Activated CD8-positive, alpha-beta T cell treated with anti-CD3 and anti-CD28 coated beads, Interleukin-2, amount 10 ng/mL, durations not matched to agents 7 days and 5 days (primary cell): ENCODE results near the gene SPTSSA. TPM values are rescaled to one million over a fixed set of nuclear protein-coding genes. Genes with fewer than 3 reads are reported as not detected.
"Not testable (repeated sequence)": the region's sequence is repeated elsewhere in the genome, so short reads cannot be mapped to it uniquely, and the experiment has no call there.

Source experiments
- ATAC-seq: fragments of 150-1000 bp; cut with Tn5 transposase; one replicate; pipeline ENCODE4 v1.10.0; 2021; ENCODE audit warnings: moderate library complexity
- CTCF ChIA-PET: fragments of 350-600 bp; sonication (Branson Sonifier 250); formaldehyde crosslinking; loops from one replicate; lab custom pipeline; 2021; ENCODE audit warnings: antibody characterized with exemption; lab: Charles Lee
- POLR2A ChIA-PET: fragments of 350-600 bp; sonication (Branson Sonifier 250); formaldehyde crosslinking; loops from one replicate; lab custom pipeline; 2021; ENCODE audit warnings: antibody characterized with exemption; lab: Charles Lee
- DNase-seq: peaks from one replicate; pipeline ENCODE4 v3.0.0-alpha.2; 2020
- H3K27ac Mint-ChIP-seq: one replicate; pipeline ENCODE4 v1.8.0; 2021; ENCODE audit warnings: mild to moderate bottlenecking, mixed read lengths
- H3K27me3 Mint-ChIP-seq: one replicate; pipeline ENCODE4 v1.8.0; 2021; ENCODE audit warnings: low read depth, mixed read lengths
- H3K36me3 Mint-ChIP-seq: one replicate; pipeline ENCODE4 v1.8.0; 2021; ENCODE audit warnings: low read depth, mixed read lengths
- H3K4me1 Mint-ChIP-seq: one replicate; pipeline ENCODE4 v1.8.0; 2021; ENCODE audit warnings: low read depth, mixed read lengths
- H3K4me3 Mint-ChIP-seq: one replicate; pipeline ENCODE4 v1.8.0; 2021; ENCODE audit warnings: mild to moderate bottlenecking, mixed read lengths
- H3K9me3 Mint-ChIP-seq: one replicate; pipeline ENCODE4 v1.8.0; 2022; ENCODE audit warnings: mixed read lengths; ENCODE audit not compliant: insufficient read depth
- total RNA-seq, 2 experiments: library from RNA; stranded (reverse); gene quantifications; one replicate each; pipeline ENCODE4 v1.2.3, GENCODE V29; 2021

The SPTSSA gene
- total RNA-seq, 2 experiments from 2014 or later: 13.1 to 14.8 TPM

GRCh38 chr14:34449819-34450541 is 12.1 kb downstream of the SPTSSA start:
- POLR2A ChIA-PET: no interaction called here

GRCh38 chr14:34439090-34439489 is 22.9 kb downstream of the SPTSSA start:
- Mint-ChIP-seq H3K27me3 (no peaks in the 10 kb centered on the region), H3K4me1 (peaks cover 6% of the 10 kb centered on the region), H3K9me3 (peaks cover 4% of the 10 kb centered on the region), H3K36me3 (peaks cover 12% of the 10 kb centered on the region), H3K27ac (no peak overlapping the region), H3K4me3 (no peak overlapping the region)
- CTCF ChIA-PET: interaction anchor here (1.3 kb wide), 1 partner anchor 116 kb away, joined by 5 read pairs; no protein-coding TSS in a partner anchor
- no peak for DNase-seq
- POLR2A ChIA-PET: no interaction called here
- ATAC-seq: no peak

More at GRCh38 chr14:34449819-34450541, 12.1 kb downstream of the SPTSSA start:
- Mint-ChIP-seq H3K27me3 (no peaks in the 10 kb centered on the region), H3K27ac (no peak overlapping the region), H3K36me3 (peaks cover 26% of the 10 kb centered on the region), H3K4me3 (no peak overlapping the region), H3K9me3 (no peaks in the 10 kb centered on the region), H3K4me1 (no peaks in the 10 kb centered on the region)
- CTCF ChIA-PET: no interaction called here
- DNase-seq (no peak), ATAC-seq (no peak)

- ATAC-seq (no peak), DNase-seq (no peak)
- Mint-ChIP-seq H3K4me3 (no peak overlapping the region), H3K27me3 (no peaks in the 10 kb centered on the region), H3K36me3 (peaks cover 13% of the 10 kb centered on the region), H3K27ac (no peak overlapping the region), H3K9me3 (no peaks in the 10 kb centered on the region), H3K4me1 (peaks cover 6% of the 10 kb centered on the region)
- ChIA-PET CTCF (no interaction called here), POLR2A (no interaction called here)
These were observed 23.6 kb downstream of the SPTSSA start for GRCh38 chr14:34438438-34438837.

- CTCF ChIA-PET: no interaction called here
- POLR2A ChIA-PET: no interaction called here
- H3K9me3 Mint-ChIP-seq: no peaks in the 10 kb centered on the region
These were observed 24.3 kb downstream of the SPTSSA start for GRCh38 chr14:34437729-34438080.

GRCh38 chr14:34436960-34437728 is 24.9 kb downstream of the SPTSSA start:
- H3K4me3 Mint-ChIP-seq: no peak overlapping the region
- H3K36me3 Mint-ChIP-seq: peaks cover 10% of the 10 kb centered on the region
- DNase-seq: no peak
- no peak overlapping the region for H3K27ac Mint-ChIP-seq
- CTCF ChIA-PET: no interaction called here
- no peak for ATAC-seq
- H3K27me3 Mint-ChIP-seq: no peaks in the 10 kb centered on the region
- no peaks in the 10 kb centered on the region for H3K9me3 Mint-ChIP-seq
- POLR2A ChIA-PET: no interaction called here
- peaks cover 5% of the 10 kb centered on the region for H3K4me1 Mint-ChIP-seq

More at GRCh38 chr14:34437729-34438080, 24.3 kb downstream of the SPTSSA start:
- Mint-ChIP-seq H3K36me3 (peaks cover 16% of the 10 kb centered on the region), H3K27me3 (no peaks in the 10 kb centered on the region), H3K4me3 (no peak overlapping the region), H3K27ac (no peak overlapping the region), H3K4me1 (peaks cover 6% of the 10 kb centered on the region)
- no peak for ATAC-seq
- no peak for DNase-seq

GRCh38 chr14:34436118-34436905 is 25.7 kb downstream of the SPTSSA start:
- DNase-seq (no peak), ATAC-seq (no peak)
- CTCF ChIA-PET: no interaction called here
- no peaks in the 10 kb centered on the region for H3K27me3 Mint-ChIP-seq
- H3K4me3 Mint-ChIP-seq: no peak overlapping the region
- no peak overlapping the region for H3K27ac Mint-ChIP-seq
- H3K4me1 Mint-ChIP-seq: peaks cover 2% of the 10 kb centered on the region
- peaks cover 8% of the 10 kb centered on the region for H3K36me3 Mint-ChIP-seq
- no peaks in the 10 kb centered on the region for H3K9me3 Mint-ChIP-seq
- POLR2A ChIA-PET: no interaction called here

- CTCF ChIA-PET: no interaction called here
- H3K27ac Mint-ChIP-seq: no peak overlapping the region
- H3K27me3 Mint-ChIP-seq: no peaks in the 10 kb centered on the region
These were observed 28.1 kb downstream of the SPTSSA start for GRCh38 chr14:34433957-34434356.

GRCh38 chr14:34428102-34428466 is 34.0 kb downstream of the SPTSSA start:
- CTCF ChIA-PET, ATAC-seq, DNase-seq, POLR2A ChIA-PET, H3K4me1 Mint-ChIP-seq, H3K4me3 Mint-ChIP-seq, H3K27me3 Mint-ChIP-seq, H3K36me3 Mint-ChIP-seq, H3K27ac Mint-ChIP-seq, H3K9me3 Mint-ChIP-seq: not testable (repeated sequence)

More at GRCh38 chr14:34433957-34434356, 28.1 kb downstream of the SPTSSA start:
- DNase-seq (no peak), ATAC-seq (no peak)
- peaks cover 2% of the 10 kb centered on the region for H3K4me1 Mint-ChIP-seq
- H3K9me3 Mint-ChIP-seq: no peaks in the 10 kb centered on the region
- no peak overlapping the region for H3K4me3 Mint-ChIP-seq
- POLR2A ChIA-PET: no interaction called here
- peaks cover 8% of the 10 kb centered on the region for H3K36me3 Mint-ChIP-seq

- H3K27me3 Mint-ChIP-seq: peaks cover 3% of the 10 kb centered on the region
- H3K4me3 Mint-ChIP-seq: no peak overlapping the region
- ATAC-seq: no peak
- DNase-seq: no peak
- no peaks in the 10 kb centered on the region for H3K9me3 Mint-ChIP-seq
- no peaks in the 10 kb centered on the region for H3K4me1 Mint-ChIP-seq
- ChIA-PET POLR2A (no interaction called here), CTCF (no interaction called here)
- H3K36me3 Mint-ChIP-seq: no peaks in the 10 kb centered on the region
- no peak overlapping the region for H3K27ac Mint-ChIP-seq
These were observed 35.4 kb downstream of the SPTSSA start for GRCh38 chr14:34426313-34427295.

GRCh38 chr14:34425095-34425851 is 36.8 kb downstream of the SPTSSA start:
- POLR2A ChIA-PET: no interaction called here
- ATAC-seq: no peak
- no peaks in the 10 kb centered on the region for H3K4me1 Mint-ChIP-seq
- no peaks in the 10 kb centered on the region for H3K36me3 Mint-ChIP-seq
- no peak overlapping the region for H3K4me3 Mint-ChIP-seq
- H3K27me3 Mint-ChIP-seq: peaks cover 3% of the 10 kb centered on the region
- CTCF ChIA-PET: no interaction called here
- H3K9me3 Mint-ChIP-seq: no peaks in the 10 kb centered on the region
- DNase-seq: no peak
- no peak overlapping the region for H3K27ac Mint-ChIP-seq
